PC-3 (cell line): ENCODE data around the gene UQCRQ. TPM values are rescaled to one million over a fixed set of nuclear protein-coding genes. Genes with fewer than 3 reads are reported as not detected.

Experiments
- ATAC-seq: fragments of 200-7000 bp; cut with Tn5 transposase; 2 replicates; pipeline ENCODE4 v1.9.1; 2020; ENCODE audit warnings: mild to moderate bottlenecking, moderate library complexity
- BruUV-seq: library from RNA; stranded (reverse); fragments of 400-500 nt; replicated peaks from 2 replicates; lab custom pipeline; 2021; lab: Mats Ljungman, UMichigan
- CTCF ChIA-PET: fragments of 300-600 bp; sonication (Branson Sonifier 250); formaldehyde crosslinking; loops from one replicate; lab custom pipeline; 2022; ENCODE audit warnings: antibody characterized with exemption; lab: Charles Lee
- POLR2A ChIA-PET: fragments of 300-600 bp; sonication (Branson Sonifier 250); formaldehyde crosslinking; loops from one replicate; lab custom pipeline; 2022; ENCODE audit warnings: antibody characterized with exemption; ENCODE audit not compliant: unreplicated experiment; lab: Charles Lee
- DNase-seq: peaks from one replicate; pipeline ENCODE4 v3.0.0-alpha.2; 2015
- H2AFZ ChIP-seq: fragments of 300-600 bp; sonication (generic); 2 replicates; pipeline ENCODE4 v1.6.0; 2016; ENCODE audit warnings: antibody characterized with exemption, low read length
- H3F3A ChIP-seq: fragments of 300-600 bp; sonication (generic); one replicate; pipeline ENCODE4 v1.6.0; 2017; ENCODE audit warnings: antibody characterized with exemption, low read length, control low read depth, mild to moderate bottlenecking; ENCODE audit not compliant: unreplicated experiment
- H3K27ac ChIP-seq: fragments of 300-600 bp; sonication (generic); 2 replicates; pipeline ENCODE4 v1.5.1; 2016; ENCODE audit warnings: mild to moderate bottlenecking, low read length
- H3K27me3 ChIP-seq: fragments of 300-600 bp; sonication (generic); 2 replicates; pipeline ENCODE4 v1.6.1; 2016; ENCODE audit warnings: low read length, mixed read lengths
- H3K36me3 ChIP-seq: fragments of 300-600 bp; sonication (generic); 2 replicates; pipeline ENCODE4 v1.6.1; 2016; ENCODE audit warnings: low read depth, mixed run types, low read length, mixed read lengths
- H3K4me1 ChIP-seq: fragments of 300-600 bp; sonication (generic); 2 replicates; pipeline ENCODE4 v1.5.1; 2016; ENCODE audit warnings: low read length; ENCODE audit not compliant: insufficient read depth
- H3K4me2 ChIP-seq: fragments of 300-600 bp; sonication (generic); 2 replicates; pipeline ENCODE4 v1.6.0; 2016; ENCODE audit warnings: low read length
- H3K4me3 ChIP-seq: fragments of 300-600 bp; sonication (generic); 2 replicates; pipeline ENCODE4 v1.5.1; 2016; ENCODE audit warnings: mild to moderate bottlenecking, low read length, mixed read lengths
- H3K79me2 ChIP-seq: fragments of 300-600 bp; sonication (generic); 2 replicates; pipeline ENCODE4 v1.6.1; 2017; ENCODE audit warnings: low read length, mixed read lengths
- H3K9ac ChIP-seq: fragments of 300-600 bp; sonication (generic); 2 replicates; pipeline ENCODE4 v1.6.0; 2016; ENCODE audit warnings: mild to moderate bottlenecking, low read length
- H3K9me2 ChIP-seq: fragments of 300-600 bp; sonication (generic); replicated peaks from 2 replicates; pipeline ENCODE4 v1.6.1; 2016; ENCODE audit warnings: mixed run types, low read length, mixed read lengths
- H3K9me3 ChIP-seq: fragments of 300-600 bp; sonication (generic); 2 replicates; pipeline ENCODE4 v1.6.1; 2016; ENCODE audit warnings: low read length, mixed read lengths
- H4K20me1 ChIP-seq: fragments of 300-600 bp; sonication (generic); 2 replicates; pipeline ENCODE4 v1.6.1; 2016; ENCODE audit warnings: low read length, mixed read lengths
- CTCF ChIP-seq: fragments of 300-600 bp; sonication (generic); conservative IDR thresholded peaks from 2 replicates; pipeline ENCODE4 v1.5.1; 2017; ENCODE audit warnings: antibody characterized with exemption, low read depth, mild to moderate bottlenecking, low read length
- EZH2 ChIP-seq: fragments of 300-600 bp; sonication (generic); IDR thresholded peaks from one replicate; pipeline ENCODE4 v1.6.1; 2017; ENCODE audit warnings: antibody characterized with exemption, mild to moderate bottlenecking, low read length; ENCODE audit not compliant: unreplicated experiment
- EZH2phosphoT487 ChIP-seq: fragments of 300-600 bp; sonication (generic); IDR thresholded peaks from 2 replicates; pipeline ENCODE4 v1.6.1; 2018; ENCODE audit warnings: mild to moderate bottlenecking, antibody characterized with exemption, low read length, borderline replicate concordance
- intact Hi-C: fragments of 100-400 bp; cut with micrococcal nuclease; formaldehyde crosslinking; loops from 2 replicates; pipeline ENCODE4 v1.9.0; 2023
- total RNA-seq: library from RNA; depleted of rRNA; stranded (reverse); fragments of >200 nt; gene quantifications from 2 replicates; pipeline ENCODE4 v1.2.3, GENCODE V29; 2014

UQCRQ gene
- total RNA-seq, 1 experiment from 2014 or later = 198 TPM

- TF ChIP-seq CTCF = no peak
- no peak for TF ChIP-seq EZH2phosphoT487
- TF ChIP-seq EZH2 = no peak
- peaks cover 15% of the 10 kb centered on the region for H3K4me1 ChIP-seq
- no peaks in the 10 kb centered on the region for H3K9me3 ChIP-seq
- H3K27ac ChIP-seq = peak overlapping the region; percentile 55
- peak overlapping the region; percentile 96 for H3K4me3 ChIP-seq
- no peaks in the 10 kb centered on the region for H3F3A ChIP-seq
- peak overlapping the region; percentile 92 for H3K4me2 ChIP-seq
- ATAC-seq (peak; percentile 21; the same call in 1 of the 2 replicates), DNase-seq (no peak)
- peaks cover 18% of the 10 kb centered on the region for H3K79me2 ChIP-seq
- BruUV-seq = TSS peak; percentile 63
- H2AFZ ChIP-seq = peak overlapping the region; percentile 85; the same call in 1 of the 2 replicates
- peaks cover 12% of the 10 kb centered on the region; the same call in 1 of the 2 replicates for H3K36me3 ChIP-seq
- H4K20me1 ChIP-seq = peaks cover 7% of the 10 kb centered on the region
- H3K9ac ChIP-seq = peak overlapping the region; percentile 97
- POLR2A ChIA-PET = no interaction called here
- H3K27me3 ChIP-seq = no peaks in the 10 kb centered on the region
- no peaks in the 10 kb centered on the region for H3K9me2 ChIP-seq
- CTCF ChIA-PET = interaction anchor here (0.9 kb wide), 1 partner anchor 47 kb away, joined by 3 read pairs; no protein-coding TSS in a partner anchor
- intact Hi-C loops = no loop called here
Measured at GRCh38 chr5:132867046-132867451, 607 bp downstream of the UQCRQ start.

- no peak for DNase-seq
Measured at GRCh38 chr5:132868754-132869153, 2.3 kb downstream of the UQCRQ start.

More at GRCh38 chr5:132868754-132869153, 2.3 kb downstream of the UQCRQ start:
- Histone ChIP-seq H3K9me3 (no peaks in the 10 kb centered on the region), H3K9ac (no peak overlapping the region), H4K20me1 (peaks cover 7% of the 10 kb centered on the region), H3K27me3 (no peaks in the 10 kb centered on the region), H3K4me2 (no peak overlapping the region), H3F3A (no peaks in the 10 kb centered on the region), H3K27ac (no peak overlapping the region), H3K4me1 (peaks cover 15% of the 10 kb centered on the region), H2AFZ (no peak overlapping the region), H3K36me3 (peaks cover 12% of the 10 kb centered on the region; the same call in 1 of the 2 replicates), H3K4me3 (no peak overlapping the region), H3K9me2 (no peaks in the 10 kb centered on the region), H3K79me2 (peaks cover 18% of the 10 kb centered on the region)
- ChIA-PET POLR2A (no interaction called here), CTCF (no interaction called here)
- no TSS peak for BruUV-seq
- TF ChIP-seq EZH2 = no peak
- TF ChIP-seq CTCF = no peak
- no peak for TF ChIP-seq EZH2phosphoT487
- ATAC-seq = no peak
- intact Hi-C loops = no loop called here
